Effector CD4-positive, alpha-beta T cell (primary cell): Measurements from ENCODE around the gene RBMS3.
"Not testable (repeated sequence)": the region's sequence is repeated elsewhere in the genome, so short reads cannot be mapped to it uniquely, and the experiment has no call there.

Source experiments
- DNase-seq: peaks from one replicate; pipeline ENCODE4 v3.0.0-alpha.2; 2020
- total RNA-seq: gene quantifications from one replicate; lab custom pipeline; 2026; lab: John Stamatoyannopoulos, UW

The RBMS3 gene
- total RNA-seq = 30.0 reads per million, percentile 56 among the genes with 10 or more reads in this experiment

DNA sequence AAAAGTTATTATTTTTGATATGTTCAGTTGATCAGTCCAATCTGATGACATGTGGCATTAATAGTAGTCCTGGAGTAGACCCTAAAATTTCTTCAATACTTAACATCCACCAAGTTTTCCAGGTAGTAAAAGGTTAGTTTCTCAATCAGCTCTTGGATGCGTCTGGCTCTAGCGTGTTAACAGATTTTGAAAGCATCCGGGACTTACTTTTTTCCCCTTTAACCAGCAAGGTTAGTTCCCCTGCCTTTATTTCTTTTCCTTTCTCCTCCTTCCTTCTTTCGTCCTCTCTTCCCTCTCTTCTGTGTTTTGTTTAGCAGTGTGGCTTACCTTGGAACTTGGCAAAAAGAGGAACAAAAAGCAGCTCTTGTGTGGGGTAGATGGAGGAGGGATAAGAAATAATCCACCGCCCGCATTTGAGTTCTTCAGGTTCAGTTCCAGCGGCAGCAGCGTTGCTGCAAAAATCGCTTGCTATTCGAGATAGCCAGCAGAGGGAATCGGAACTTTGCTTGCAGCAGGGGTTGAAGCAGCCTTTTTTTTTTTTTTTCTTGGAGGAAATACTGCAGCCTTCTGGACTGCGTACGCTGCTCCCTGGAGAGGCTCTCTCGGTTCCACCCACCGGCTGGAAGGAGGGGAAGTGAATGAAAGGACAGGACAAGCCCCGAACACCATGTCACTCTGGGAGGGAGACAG is at the start of gene RBMS3:
RBMS3 (plus strand) TSS at position 668 of the 690 bp plus-strand sequence.
- no peak for DNase-seq

DNA sequence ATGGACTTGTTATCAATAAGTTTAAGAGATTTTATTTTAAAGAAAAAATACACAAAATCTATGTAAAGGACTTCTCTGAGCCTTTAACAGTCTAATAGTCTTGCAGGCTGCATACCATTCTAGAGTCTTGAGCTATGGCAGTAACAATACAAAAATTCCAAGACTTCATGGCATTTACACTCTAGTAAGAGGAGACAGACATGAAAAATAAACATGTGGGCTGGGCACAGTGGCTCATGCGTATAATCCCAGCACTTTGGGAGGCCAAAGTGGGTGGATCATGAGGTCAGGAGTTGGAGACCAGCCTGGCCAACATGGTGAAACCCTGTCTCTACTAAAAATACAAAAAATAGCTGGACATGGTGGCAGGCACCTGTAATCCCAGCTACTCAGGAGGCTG is 47.7 kb upstream of the RBMS3 start:
- not testable (repeated sequence) for DNase-seq

DNA sequence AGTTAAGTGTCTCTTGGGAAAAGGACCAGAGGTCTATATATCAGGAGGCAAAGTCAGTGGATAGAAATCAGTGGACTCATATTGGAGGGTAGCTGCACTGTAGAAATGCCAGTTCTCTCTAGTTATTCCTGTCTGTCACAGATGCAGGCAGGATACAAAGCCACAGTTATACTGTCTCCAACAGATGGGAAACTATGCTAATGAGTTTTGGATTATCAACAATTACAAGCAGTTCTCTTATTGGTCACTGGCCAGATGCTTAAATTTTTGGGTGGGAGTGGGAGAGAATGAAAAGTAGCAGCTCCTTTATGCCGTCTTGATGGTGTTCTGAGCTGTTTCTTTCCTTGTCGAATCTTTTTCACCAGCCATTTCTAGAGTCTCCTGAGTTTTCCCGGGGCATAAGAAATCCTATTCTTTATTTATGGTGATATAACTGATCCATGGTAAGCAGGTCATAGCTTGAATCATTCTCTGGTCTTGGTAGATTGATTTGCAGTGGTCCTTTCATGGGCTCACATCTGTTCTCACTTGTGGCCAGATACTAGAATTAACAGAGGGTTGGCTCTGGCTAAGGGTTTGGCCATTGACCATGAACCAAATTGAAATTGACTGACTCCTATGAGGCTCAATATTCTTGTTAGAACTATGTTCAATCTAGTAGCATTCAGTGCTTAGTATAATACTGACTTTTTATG is 44.6 kb upstream of the RBMS3 start:
- no peak for DNase-seq

DNA sequence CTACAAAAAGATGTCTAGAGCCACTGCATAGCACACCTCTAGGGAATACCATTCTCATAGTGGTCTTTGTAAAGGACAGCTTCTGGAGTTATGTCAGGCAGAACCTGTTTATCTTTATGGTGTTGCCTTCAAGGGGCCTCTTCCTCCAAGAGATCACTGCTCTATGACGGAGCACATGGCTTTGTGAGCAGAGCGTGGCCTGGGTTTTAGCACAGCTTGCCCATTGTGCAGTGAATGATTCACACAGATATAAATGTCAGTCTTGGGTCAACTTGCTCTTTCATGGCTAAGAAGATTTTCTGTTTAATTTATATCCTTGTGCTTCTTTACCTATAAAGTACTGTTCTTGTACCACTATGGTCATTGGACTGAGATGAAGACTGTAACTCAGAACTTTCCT is 41.5 kb upstream of the RBMS3 start:
- DNase-seq = no peak

DNA sequence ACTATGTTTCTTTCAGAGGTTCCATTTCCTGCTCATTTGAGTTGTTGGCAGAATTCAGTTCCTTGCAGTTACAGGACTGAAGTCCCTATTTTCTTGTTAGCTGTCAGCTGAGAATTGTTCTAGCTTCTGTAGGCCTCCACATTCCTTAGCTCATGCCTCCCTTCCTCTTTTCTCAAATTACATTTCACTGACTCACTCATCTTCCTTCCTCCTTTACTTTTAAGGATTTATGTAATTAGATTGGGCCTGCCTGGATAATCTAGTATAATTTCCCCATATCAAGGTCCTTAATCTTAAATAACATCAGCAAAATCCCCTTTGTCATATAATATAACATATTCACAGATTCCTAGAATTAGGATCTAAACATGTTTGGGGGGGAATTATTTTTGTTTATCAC is 40.6 kb upstream of the RBMS3 start:
- DNase-seq = no peak

DNA sequence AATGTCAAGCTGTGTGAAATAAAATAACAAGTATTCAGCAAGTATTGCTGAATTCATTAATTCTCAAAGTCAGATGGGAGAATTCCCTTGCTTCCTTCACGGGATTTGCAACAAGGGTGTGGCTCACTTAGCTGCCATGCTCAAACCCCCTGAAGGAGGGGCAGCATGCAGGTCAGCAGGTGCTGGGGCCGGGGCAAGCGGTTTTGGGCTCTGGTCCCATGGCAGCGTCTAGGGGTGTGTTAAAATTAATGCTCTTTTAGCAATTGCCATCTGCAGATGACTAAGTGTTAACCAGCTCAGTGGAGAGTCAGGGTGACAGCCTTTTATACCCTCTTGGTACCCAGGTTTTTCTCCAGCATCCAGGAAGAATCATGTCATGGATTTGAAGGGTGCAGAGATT is 40.0 kb upstream of the RBMS3 start:
- DNase-seq = no peak

DNA sequence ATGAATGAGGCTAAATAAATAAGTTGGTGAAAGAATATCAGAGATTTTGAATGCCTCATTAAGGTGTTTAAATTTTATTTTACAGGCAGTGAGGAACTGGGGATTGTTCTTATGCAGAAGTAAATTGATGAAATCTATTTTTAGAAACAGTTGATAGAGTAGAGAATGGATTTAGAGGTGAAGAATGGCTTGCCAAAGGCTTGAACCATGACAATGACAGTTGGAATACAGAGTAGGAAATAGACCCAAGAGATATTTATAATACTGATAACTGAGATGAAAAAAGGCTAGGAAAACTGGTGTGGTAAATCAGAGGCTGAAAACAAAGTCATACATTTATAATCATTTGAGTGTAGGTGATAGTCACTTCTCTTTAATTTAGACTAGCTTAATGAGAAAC is 39.0 kb upstream of the RBMS3 start:
- DNase-seq = no peak

DNA sequence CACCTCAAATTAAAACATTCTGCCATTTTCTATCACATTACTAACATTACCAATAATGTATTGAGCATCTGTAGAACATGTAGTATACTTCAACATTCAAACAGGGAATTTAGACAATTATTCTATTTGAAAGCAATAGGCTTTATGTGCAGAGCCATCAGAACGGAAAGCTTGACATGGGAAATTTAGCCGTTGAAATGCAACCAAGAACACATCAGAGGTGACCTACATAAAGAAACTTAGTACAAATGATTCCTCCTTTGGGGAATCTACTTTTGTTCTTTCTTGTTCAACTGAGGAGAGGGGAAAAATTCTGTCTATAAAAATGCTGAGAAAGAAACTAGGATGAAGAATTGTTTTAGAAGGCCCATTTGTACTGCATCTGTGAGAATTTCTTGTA is 38.6 kb upstream of the RBMS3 start:
- no peak for DNase-seq

DNA sequence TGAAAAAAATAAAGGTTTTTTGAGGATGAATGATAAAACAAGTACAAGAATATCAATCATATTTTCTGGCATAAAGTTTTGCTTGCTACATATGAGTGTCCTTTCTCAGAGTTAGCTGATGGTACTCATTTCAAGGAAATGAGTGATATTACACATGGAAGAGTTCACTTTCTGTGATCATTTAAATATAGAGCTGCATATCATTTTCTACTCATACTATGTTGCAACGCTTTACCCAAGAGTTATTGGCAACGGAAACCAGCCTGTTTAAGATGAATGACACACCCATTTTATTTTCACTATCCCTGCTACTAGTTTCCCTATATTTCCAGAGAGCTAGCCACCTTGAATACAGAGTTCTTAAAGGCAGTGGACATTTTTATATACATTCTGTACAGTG is 35.4 kb upstream of the RBMS3 start:
- DNase-seq = no peak

DNA sequence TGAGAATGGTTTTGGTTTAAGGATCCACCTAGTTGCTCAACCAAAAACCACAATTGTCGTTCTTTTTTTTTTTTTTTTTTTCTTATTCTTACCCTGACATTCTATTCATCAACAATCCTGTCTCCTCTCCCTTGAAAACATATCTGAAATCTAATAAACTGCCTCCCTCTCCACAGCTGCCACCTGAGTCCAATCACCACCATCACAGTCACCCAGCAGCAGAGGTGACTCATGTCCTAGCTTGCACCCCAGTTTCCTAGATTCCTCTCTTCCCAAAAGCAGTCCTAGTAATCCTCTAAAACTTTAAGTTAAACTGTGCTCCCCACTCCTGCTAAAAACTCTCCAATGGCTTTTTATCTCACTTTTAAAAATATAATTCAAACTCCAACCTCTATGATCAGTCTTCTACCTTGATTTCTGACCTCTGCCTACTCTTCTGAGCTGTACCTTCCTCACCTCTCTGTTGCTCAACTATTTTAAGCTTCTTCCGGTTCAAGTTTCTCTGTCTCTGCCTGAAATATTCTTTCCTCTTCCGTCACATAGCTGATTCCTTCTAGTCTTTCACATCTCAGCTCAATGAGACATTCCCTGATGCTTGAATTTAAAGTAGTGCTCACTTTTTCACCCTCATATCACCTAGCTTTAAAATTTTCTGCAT is 33.7 kb upstream of the RBMS3 start:
- DNase-seq = no peak

DNA sequence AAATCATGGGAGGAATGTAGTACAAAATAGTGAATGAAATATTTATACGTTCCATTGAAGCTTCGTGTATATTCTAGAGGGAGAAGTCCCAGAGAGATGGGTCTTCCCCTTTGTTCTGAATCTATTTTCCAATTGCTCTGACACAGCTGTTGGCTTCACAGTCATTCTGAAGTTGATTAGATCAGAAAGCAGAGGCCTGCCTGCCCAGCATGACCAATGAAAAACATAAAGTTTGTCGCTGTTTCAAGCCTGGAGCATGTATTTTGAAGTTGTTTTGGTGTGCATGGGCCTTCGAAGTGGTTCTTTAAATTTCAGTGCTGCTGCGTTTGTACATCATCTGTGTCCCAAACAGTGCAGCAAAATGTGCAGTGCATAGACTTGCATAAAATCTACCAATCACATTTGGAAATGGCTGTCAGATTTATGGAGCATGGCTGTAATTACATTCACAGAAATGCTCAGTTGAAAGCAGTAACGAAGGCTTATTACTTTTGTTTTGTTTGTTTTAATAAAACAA is 31.0 kb upstream of the RBMS3 start:
- no peak for DNase-seq

DNA sequence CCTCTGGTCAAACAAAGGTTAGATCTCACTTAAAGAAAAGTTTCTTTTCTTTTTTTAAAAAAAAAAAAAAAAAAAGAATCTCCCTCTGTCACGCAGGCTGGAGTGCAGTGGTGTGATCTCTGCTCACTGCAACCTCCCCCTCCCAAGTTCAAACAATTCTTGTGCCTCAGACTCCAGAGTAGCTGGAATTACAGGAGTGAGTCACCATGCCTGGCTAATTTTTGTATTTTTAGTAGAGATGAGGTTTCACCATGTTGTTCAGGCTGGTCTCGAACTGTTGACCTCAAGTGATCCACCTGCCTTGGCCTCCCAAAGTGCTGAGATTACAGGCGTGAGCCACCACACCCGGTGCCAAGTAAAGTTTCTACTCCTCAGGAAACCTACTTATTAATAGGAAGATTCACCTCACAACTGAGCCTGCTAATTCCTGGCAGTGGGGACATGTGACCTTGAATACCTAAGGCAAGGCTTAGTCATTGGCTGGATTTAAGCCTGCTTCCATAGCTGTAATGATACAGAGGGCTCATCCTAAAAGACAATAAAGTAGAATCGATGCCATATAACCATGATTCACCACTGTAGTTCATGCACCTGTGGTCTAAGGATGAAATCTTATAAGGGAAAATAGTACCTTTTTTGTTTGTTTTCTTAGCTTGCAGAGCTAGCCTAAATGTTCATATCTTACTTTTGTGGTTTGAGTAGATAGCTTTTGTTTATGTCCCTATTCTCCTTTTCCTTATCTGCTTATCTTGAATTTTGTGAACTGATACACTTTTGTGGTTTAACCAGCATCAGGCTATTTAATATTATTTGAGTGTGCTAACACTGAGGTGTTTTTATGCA is 24.8 kb upstream of the RBMS3 start:
- no peak for DNase-seq

DNA sequence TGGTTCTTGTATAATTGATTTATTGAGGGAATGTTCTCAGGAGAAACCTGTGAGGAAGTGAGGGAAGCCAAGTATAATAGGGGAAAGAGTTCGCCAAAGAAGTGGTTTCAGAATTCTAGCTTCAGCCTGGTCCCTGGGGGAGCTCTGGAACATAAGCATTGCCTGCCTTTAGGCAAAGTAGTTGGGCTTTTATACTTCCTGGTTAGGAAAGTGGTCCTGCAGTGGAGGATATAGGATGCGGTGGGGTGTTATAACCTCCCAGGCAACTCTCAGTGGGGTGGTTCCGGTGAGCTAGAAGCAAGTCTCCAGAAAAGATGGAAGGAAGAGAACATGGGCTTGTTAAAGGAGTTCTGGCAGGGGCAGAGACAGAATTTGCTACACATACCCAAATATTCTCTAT is 22.7 kb upstream of the RBMS3 start:
- no peak for DNase-seq

DNA sequence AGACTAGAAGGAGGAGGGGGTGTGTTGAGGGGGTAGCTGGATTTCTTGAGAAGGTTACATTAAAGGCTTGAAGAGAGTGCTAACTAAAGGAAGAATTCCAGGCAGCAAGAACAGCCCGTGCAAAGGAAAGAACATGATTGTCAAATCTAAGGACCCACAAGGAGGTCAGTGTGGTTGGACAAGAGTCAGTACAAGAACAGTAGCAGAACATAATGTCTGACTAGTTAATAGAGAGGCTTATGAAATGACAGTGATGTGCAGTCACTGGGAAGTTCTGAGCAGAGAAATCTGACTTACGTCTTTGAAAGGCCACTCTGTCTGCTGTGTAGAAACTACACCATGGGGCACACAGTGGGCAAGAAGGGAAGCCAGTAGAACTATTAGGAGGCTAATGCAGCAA is 19.8 kb upstream of the RBMS3 start:
- no peak for DNase-seq

DNA sequence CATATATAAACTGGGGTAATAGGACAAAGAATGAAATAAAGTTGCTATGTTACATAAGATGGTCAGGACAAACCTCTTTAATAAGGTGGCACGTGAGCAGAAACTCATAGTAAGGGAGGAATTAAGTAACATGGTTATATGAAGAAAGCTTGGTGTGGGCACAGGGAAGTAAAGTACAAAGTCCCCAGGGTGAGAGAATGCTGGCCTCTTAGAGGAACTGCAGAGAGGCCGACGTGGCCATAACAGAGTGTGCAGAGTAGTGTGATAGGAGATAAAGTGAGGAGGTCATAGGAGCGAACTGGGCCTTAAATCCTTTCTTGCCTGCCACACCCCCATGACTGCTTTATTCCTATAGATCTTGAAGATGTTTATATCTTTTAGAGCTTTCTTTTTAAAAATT is 17.4 kb upstream of the RBMS3 start:
- no peak for DNase-seq

DNA sequence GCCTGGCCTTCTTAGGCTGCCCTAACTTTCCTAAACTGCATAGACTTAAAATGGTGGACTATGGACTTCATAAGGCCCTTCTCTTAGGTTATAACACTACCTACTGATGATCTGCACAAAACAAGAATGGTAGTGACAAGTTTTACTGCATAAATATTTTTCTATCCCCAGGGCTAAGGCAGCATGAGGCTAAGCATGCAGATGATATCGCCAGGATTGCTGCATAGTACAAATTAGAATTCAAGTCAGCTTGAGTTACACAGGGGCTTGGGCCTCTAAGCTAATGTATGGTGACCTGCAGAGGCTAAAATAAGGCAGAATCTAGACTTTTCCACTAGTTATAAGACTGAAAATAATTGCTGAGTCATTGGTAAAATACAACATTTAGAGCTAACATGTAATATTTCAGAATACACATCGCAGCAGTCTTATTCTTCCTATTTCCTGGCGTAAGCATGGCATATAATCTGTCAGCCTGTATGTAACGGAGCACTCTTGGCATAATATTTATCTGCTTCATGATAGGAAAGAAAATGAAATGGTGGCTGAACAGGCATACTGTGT is 15.3 kb upstream of the RBMS3 start:
- DNase-seq = no peak

DNA sequence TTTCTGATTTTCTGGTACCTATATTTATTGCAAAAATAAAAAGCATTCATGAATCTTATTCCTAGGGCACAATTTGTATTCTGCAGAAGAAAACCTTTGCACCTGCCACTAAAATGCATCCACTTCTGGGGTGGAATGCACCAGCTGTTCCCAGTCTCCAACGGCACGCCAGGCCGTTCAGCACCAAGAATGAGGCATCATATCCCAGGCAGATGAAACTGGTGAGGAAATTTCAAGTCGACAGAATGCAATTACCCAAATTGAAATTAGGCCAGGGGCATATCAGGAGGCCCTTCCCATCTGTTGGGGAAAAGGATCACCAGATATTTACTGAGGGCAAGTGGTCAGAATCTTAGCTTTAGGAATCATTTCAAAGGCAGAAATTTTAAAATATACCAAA is 13.6 kb upstream of the RBMS3 start:
- DNase-seq = no peak

DNA sequence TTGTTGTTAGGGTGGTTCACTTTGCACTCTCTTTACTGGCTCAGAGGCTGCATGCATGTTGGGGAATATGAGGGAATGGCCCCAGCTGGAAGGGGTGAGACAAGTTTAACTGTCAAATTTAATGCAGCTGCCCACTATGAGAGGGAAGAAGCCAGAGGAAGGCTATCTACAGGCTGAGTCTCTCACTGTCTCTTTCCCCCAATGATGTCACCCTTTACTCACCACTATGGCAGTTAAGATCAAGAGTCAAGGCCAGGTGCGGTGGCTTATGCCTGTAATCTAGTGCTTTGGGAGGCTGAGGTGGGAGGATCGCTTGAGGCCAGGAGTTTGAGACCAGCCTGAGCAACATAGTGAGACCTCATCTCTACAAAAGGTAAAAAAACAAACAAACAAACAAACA is 12.2 kb upstream of the RBMS3 start:
- no peak for DNase-seq

DNA sequence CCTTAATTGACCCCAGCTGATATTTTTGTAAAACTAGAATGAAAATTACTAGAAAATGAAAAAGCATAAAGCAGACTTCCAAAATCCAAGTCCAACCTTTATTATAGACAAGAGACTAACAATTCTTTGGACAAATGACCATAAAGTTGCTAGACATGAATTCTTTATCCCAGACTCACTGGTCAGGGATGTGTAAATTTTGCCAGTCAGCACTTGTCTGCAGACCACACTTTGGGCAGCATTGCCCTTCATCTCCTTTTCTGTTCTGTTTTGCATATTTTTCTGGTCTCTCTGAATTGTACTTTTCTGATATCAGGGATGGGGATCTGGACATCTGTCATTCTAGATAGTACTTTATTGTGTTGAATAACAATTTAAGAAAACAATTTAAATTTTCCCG is 10.1 kb upstream of the RBMS3 start:
- no peak for DNase-seq

DNA sequence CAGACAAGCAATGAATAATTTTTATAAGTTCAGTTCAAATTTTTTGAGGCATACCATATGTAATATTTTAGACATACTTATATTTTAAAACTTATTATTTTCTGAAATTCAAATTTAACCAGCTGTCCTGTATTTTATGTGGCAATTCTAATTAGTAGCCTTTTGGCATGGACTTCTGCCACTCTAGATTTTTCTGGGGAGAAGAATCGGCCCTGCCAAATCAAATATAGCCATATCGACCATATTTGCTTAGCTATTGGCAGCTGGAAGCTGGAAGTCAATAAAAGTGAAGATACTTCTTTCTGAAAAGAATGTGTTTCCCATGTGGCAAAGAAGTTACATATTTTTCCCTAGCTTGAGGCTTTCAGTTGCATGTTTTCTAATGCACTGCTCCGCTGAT is 9.4 kb upstream of the RBMS3 start:
- no peak for DNase-seq

DNA sequence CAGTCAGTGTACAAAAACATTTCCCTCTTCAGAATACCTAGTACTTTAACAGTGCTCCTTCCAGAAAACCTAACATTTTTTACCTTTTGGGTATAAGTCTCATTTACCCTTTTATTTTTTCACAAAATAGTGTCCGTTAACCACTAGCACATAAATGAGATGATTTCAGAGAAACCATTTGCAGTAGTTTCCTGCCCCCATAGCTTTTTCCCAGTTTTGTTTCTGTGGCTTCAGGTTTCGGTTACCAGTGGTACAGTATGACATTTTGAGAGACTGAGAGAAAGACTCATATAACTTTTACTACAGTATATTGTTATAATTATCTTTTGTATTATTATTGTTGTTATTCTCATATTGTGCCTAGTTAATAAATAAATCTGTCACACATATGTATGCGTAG is 6.2 kb upstream of the RBMS3 start:
- no peak for DNase-seq

DNA sequence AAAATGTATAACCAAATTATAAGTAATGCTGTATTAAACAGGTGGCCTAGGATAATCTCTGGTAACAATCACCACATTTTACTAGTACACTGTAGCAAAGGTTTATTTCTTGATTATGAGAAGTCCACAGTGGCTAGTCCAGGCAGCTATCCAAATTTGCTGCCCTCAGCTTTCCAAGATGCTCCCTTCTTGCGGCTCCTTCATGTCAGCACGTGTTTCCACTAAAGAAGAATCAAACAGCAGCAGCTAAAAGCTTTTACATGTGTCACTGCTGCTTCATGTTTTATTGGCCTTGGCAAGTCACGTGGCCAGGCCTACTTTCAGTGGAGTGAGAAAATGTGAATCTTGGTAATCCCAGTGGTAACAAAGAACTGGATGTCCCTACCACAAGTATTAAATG is 5.6 kb upstream of the RBMS3 start:
- no peak for DNase-seq

DNA sequence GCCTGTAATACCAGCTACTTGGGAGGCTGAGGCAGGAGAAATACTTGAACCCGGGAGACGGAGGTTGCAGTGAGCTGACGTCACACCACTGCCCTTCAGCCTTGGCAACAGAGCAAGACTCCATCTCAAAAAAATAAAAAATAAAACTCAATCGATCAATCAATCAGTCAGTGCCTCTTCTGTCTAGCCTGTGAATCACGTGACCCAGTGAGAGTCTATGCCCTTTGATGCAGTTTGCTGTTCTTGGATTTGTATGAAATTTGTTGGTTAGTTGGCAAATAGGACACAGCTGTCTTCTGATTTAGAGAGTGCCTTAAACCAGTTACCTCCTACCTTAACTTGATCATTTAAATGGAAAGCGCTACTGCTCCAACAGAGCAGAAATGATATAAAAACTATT is 3.6 kb upstream of the RBMS3 start:
- DNase-seq = no peak
